ENCODE data around the gene SPZ1.
"Not testable (repeated sequence)": the region's sequence is repeated elsewhere in the genome, so short reads cannot be mapped to it uniquely, and the experiment has no call there.

Gene SPZ1

GRCh38 chr5:80319702-80320101, at the start of gene SPZ1:
Gene SPZ1, plus strand, starts transcription at chr5:80320002. Its CDS starts 214 bp downstream, at chr5:80320216.
- DNase-seq (ENCODE audit: low read depth) = no peak

- DNase-seq (ENCODE audit: low read depth) = not testable (repeated sequence)
These were observed 49.3 kb upstream of the SPZ1 start for GRCh38 chr5:80270543-80270942.

GRCh38 chr5:80275347-80275746, 44.5 kb upstream of the SPZ1 start:
- no peak for DNase-seq (ENCODE audit: low read depth)

- no peak for DNase-seq (ENCODE audit: low read depth)
These were observed 43.6 kb upstream of the SPZ1 start for GRCh38 chr5:80276186-80276585.

- DNase-seq (ENCODE audit: low read depth) = no peak
These were observed 42.6 kb upstream of the SPZ1 start for GRCh38 chr5:80277191-80277590.

- no peak for DNase-seq (ENCODE audit: low read depth)
These were observed 37.7 kb upstream of the SPZ1 start for GRCh38 chr5:80282054-80282453.

- DNase-seq (ENCODE audit: low read depth) = no peak
These were observed 36.4 kb upstream of the SPZ1 start for GRCh38 chr5:80283360-80283759.

GRCh38 chr5:80284720-80285119, 35.1 kb upstream of the SPZ1 start:
- DNase-seq (ENCODE audit: low read depth) = no peak

GRCh38 chr5:80288177-80288576, 31.6 kb upstream of the SPZ1 start:
- DNase-seq (ENCODE audit: low read depth) = no peak

- DNase-seq (ENCODE audit: low read depth) = no peak
These were observed 30.5 kb upstream of the SPZ1 start for GRCh38 chr5:80289320-80289719.

GRCh38 chr5:80291761-80292160, 28.0 kb upstream of the SPZ1 start:
- no peak for DNase-seq (ENCODE audit: low read depth)

- no peak for DNase-seq (ENCODE audit: low read depth)
These were observed 23.7 kb upstream of the SPZ1 start for GRCh38 chr5:80296121-80296520.

- DNase-seq (ENCODE audit: low read depth) = no peak
These were observed 20.2 kb upstream of the SPZ1 start for GRCh38 chr5:80299601-80300000.

GRCh38 chr5:80300125-80300524, 19.7 kb upstream of the SPZ1 start:
- no peak for DNase-seq (ENCODE audit: low read depth)

GRCh38 chr5:80300796-80301195, 19.0 kb upstream of the SPZ1 start:
- not testable (repeated sequence) for DNase-seq (ENCODE audit: low read depth)

GRCh38 chr5:80301342-80301741, 18.5 kb upstream of the SPZ1 start:
- not testable (repeated sequence) for DNase-seq (ENCODE audit: low read depth)

- DNase-seq (ENCODE audit: low read depth) = no peak
These were observed 17.2 kb upstream of the SPZ1 start for GRCh38 chr5:80302636-80303035.

- no peak for DNase-seq (ENCODE audit: low read depth)
These were observed 11.3 kb upstream of the SPZ1 start for GRCh38 chr5:80308526-80308925.

- no peak for DNase-seq (ENCODE audit: low read depth)
These were observed 9.7 kb upstream of the SPZ1 start for GRCh38 chr5:80309871-80310665.

GRCh38 chr5:80315244-80315643, 4.6 kb upstream of the SPZ1 start:
- no peak for DNase-seq (ENCODE audit: low read depth)

- DNase-seq (ENCODE audit: low read depth) = no peak
These were observed 1.6 kb upstream of the SPZ1 start for GRCh38 chr5:80318212-80318611.

GRCh38 chr5:80324912-80325311, 5.1 kb downstream of the SPZ1 start:
- DNase-seq (ENCODE audit: low read depth) = no peak

GRCh38 chr5:80326468-80326867, 6.7 kb downstream of the SPZ1 start:
- DNase-seq (ENCODE audit: low read depth) = no peak

GRCh38 chr5:80337379-80337778, 17.6 kb downstream of the SPZ1 start:
- no peak for DNase-seq (ENCODE audit: low read depth)
